GM19240 (cell line): ENCODE measurements around the gene RSF1.
"Not testable (repeated sequence)": the region's sequence is repeated elsewhere in the genome, so short reads cannot be mapped to it uniquely, and the experiment has no call there.

Experiments used
- DNase-seq: peaks from one replicate; pipeline ENCODE4 v3.0.0; 2011; ENCODE audit warnings: low spot score; ENCODE audit not compliant: insufficient read length

The RSF1 gene

DNA sequence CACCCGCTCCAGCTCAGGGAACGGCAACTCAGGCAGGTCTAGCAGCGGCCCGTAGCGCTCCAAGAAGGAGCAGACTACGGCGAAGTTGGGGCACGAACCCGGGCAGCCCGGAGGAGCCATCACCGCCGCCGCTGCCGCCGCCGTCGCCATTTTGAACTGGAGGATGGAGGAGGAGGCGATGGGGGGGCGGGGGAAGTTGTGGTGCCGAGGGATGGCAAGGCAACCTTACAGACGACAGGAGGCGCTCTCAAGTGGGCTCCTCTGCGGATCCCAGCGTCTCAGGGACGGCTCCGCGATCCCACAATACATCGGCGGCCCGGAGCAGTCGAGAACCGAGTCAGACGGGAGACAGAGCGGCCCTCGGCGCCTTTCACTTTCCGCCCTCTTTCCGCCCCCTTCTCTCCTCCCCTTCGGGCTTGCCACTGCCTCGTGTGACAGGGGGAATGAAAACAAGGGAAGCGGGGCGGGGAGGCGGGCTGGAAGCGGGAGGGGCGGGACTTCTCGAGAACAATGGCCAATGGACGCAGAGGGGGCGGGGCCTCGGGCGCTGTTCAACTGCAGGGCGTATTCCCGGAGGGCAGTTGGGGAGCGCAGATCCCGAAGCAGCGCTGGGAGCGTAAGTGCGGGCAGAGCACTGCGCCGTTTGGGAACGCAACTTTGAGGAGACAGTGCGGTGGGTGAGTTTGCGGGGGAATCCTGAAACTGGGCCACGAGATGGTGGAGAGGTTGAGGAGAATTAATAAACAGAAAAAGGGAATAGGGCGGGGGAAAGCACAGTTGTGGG lies at the start of gene RSF1, which contains the start of gene AAMDC:
TSS of gene RSF1 (minus strand) at position 158 of the 784 bp plus-strand sequence. CDS start at position 150, 8 bp downstream.
TSS of gene AAMDC (plus strand) at position 580 of the 784 bp plus-strand sequence. CDS start 21,353 bp downstream, outside the sequence.
- DNase-seq, result peak; percentile 79

GRCh38 chr11:77868744-77869143 lies 48.2 kb upstream of the RSF1 start:
- DNase-seq, result no peak

DNA sequence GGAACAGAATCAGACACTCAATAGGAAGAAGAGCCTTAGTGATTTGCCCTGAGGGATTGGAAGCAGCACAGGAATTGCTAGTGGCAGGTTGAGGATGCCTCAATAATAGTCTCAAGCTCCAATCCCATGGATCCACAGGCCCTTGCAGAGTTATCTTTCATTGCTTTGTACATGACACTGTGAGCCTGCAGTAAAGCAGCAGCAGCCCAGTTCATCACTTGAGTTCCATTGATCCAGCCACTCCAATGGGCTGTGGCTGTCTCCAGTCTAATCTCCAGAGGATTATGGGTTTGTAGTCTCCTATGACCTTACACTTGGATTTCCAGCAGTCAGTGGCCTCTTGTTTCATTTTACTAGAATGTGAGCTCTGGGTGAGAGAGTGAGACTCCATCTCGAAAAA lies 45.8 kb upstream of the RSF1 start:
- DNase-seq, result no peak

GRCh38 chr11:77865805-77866204 lies 45.3 kb upstream of the RSF1 start:
- no peak for DNase-seq

GRCh38 chr11:77861444-77861843 lies 40.9 kb upstream of the RSF1 start:
- DNase-seq, result not testable (repeated sequence)

DNA sequence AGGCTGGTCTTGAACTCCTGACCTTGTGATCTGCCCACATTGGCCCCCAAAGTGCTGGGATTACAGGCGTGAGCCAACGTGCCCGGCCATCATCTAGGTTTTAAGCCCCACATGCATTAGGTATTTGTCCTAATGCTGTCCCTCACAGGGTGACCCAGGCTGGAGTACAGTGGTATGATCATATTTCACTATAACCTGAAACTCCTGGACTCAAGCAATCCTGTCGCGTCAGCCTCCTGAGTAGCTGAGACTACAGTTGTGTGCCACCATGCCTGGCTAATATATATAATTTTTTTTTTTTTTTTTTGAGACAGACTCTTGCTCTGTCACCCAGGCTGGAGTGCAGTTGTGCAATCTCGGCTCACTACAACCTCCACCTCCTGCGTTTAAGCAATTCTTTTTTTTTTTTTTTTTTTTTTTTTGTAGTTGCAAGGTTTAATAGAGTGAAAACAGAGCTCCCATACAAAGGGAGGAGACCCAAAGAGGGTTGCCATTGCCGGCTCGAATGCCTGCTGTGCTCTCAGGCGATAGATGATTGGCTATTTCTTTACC lies 37.5 kb upstream of the RSF1 start:
- not testable (repeated sequence) for DNase-seq

GRCh38 chr11:77854838-77855237 lies 34.3 kb upstream of the RSF1 start:
- no peak for DNase-seq

GRCh38 chr11:77851503-77851902 lies 31.0 kb upstream of the RSF1 start:
- DNase-seq, result no peak

DNA sequence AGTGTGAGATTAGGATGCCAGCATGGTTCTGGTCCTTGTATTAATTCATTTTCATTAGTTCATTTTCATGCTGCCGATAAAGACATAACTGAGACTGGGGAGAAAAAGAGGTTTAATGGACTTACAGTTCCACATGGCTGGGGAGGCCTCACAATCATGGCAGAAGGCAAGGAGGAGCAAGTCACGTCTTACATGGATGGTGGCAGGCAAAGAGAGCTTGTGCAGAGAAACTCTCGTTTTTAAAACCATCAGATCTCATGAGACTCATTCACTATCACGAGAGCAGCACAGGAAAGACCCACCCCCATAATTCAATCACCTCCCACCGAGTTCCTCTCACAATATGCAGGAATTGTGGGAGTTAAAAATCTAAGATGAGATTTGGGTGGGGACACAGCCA lies 23.2 kb upstream of the RSF1 start:
- not testable (repeated sequence) for DNase-seq

GRCh38 chr11:77842441-77843121 lies 22.1 kb upstream of the RSF1 start:
- DNase-seq, result no peak

DNA sequence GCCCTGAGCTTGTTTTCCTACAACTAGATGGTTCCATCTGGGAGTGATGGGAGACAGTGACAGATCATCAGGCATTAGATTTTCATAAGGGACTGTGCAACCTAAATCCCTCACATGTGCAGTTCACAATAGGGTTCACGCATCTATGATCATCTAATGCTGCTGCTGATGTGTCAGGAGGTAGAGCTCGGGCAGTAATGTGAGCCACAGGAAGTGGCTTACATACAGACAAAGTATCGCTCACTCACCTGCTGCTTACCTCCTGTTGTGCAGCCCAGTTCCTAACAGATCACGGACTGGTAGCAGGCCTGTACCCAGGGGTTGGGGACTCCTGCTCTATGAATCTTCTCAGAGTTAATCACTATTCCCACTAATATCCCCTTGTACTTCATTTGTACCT lies 12.8 kb upstream of the RSF1 start:
- no peak for DNase-seq

DNA sequence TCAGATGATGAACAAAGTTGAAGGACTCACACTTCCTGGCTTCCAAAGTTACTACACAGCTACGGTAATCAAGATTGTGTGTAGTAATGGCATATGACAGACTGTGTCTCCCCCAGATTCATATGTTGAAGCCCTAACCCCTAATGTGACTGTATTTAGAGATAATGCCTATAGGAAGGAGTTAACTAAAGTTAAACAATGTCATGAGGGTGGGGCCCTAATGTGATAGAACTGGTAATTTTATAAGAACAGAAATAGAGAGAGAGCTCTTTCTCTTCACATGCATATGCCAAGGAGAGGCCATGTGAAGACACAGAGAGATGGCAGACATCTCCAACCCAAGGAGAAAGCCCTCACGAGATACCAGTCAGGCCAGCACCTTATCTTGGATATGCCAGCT lies 8.4 kb upstream of the RSF1 start:
- no peak for DNase-seq

DNA sequence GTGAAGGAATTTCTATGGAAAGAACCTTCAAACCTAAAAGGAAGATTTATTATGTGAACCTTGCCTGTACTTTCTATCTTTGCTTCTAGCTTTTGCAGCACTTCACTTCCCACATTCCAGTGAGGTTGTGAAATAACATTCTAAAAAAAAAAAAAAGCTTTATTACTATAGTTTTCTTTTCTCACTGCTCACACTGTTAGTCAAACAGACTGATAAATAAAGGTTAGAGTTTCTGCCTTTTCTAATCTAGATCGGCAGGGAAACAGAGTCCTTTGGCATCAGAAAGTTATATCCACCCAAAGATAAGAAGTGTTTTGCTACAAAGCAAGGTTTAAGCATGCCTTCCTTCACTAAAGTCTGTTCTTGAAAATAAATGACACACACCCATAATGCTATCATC lies 3.3 kb upstream of the RSF1 start:
- no peak for DNase-seq

GRCh38 chr11:77822126-77822525 lies 1.6 kb upstream of the RSF1 start:
- DNase-seq, result not testable (repeated sequence)

GRCh38 chr11:77821349-77821851 lies 878 bp upstream of the RSF1 start:
- DNase-seq, result no peak

GRCh38 chr11:77819921-77820564 lies 479 bp downstream of the RSF1 start:
- no peak for DNase-seq

GRCh38 chr11:77819411-77819920 lies 1.1 kb downstream of the RSF1 start:
- peak; percentile 55 for DNase-seq

GRCh38 chr11:77815459-77815858 lies 5.1 kb downstream of the RSF1 start:
- DNase-seq, result no peak

DNA sequence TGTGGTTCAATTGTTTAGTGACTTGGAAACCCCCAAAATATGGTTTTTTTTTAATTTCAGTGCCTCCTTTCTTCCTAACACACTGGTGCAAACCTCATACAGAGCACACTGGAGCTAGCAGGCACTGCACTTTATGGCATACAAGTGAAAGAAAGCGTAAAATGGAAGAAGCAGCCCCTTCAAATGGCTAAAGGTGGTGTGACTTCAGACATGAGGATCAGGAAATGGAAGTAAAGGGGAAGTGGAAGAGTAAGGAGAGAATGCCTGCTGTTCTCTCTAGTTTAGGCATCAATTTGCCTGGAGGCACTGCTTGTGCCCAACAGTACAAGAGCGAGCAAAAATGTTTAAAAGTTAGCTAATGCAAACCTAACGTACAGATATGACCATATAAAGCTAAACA lies 5.7 kb downstream of the RSF1 start:
- no peak for DNase-seq

GRCh38 chr11:77813256-77813655 lies 7.3 kb downstream of the RSF1 start:
- no peak for DNase-seq

DNA sequence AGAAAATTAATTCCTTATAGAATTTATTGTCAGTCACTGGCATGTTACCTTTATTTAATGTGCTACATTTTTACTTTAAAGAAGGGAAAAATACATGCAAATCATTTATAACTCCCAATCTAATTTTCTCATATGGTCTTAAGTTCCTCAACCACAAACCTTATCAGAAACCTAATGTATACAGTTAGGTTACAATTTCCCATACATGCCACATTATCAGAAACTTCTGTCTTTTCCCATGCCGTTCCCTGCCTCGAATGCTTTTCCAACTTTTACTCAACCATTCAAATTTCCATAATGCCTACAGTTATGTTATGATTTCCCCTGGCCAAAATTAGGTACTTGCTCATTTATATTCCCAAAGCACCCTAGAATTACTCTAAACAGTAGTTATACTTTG lies 13.5 kb downstream of the RSF1 start:
- DNase-seq, result no peak
